ENCODE measurements around the gene ZFYVE27.

Gene ZFYVE27

GRCh38 chr10:97718178-97718577 is 18.8 kb upstream of the ZFYVE27 start:
- H3K9ac ChIP-seq (ENCODE audit: low read length): no peak overlapping the region
- H3K4me1 ChIP-seq (ENCODE audit: insufficient read depth, low read length): peaks cover 52% of the 10 kb centered on the region
- H3K36me3 ChIP-seq (ENCODE audit: insufficient read depth, low read length): peaks cover 48% of the 10 kb centered on the region
- H3K9me3 ChIP-seq (ENCODE audit: low read length): no peaks in the 10 kb centered on the region
- no peaks in the 10 kb centered on the region for H3K27me3 ChIP-seq (ENCODE audit: control insufficient read depth in 1 of 2, insufficient read depth in 2 of 2, low read length in 2 of 2)
- H3K4me3 ChIP-seq (ENCODE audit: low read depth in 1 of 2, low read length in 2 of 2): peak overlapping the region in 1 of 2 donors; percentile 6
- H3K27ac ChIP-seq (ENCODE audit: low read depth, low read length): peak overlapping the region; percentile 19

DNA sequence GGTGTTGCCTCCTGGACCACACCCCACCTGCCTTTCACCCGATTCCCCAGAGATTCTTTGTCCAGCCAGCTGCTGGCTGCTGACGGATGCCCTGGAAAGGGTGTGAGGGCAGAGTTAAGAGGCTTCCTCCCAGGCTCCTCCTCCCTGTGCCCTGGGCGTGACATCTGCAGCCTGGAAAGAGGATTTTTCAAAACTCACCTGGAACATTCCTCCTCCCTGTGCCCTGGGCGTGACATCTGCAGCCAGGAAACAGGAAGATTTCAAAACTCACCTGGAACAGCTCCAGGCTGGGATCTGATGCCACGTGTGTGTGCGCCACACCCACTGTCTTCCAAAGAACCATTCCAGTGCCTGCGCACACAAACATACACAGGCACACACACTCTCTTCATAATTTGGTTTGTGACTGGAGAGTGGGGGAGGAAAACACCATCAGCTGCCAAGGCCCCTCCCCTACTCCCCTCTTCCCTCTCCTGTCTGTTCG is 18.2 kb upstream of the ZFYVE27 start:
- Histone ChIP-seq H3K4me1 (ENCODE audit: insufficient read depth, low read length) (peaks cover 51% of the 10 kb centered on the region), H3K4me3 (ENCODE audit: low read depth in 1 of 2, low read length in 2 of 2) (peak overlapping the region in 1 of 2 donors; percentile 6), H3K9me3 (ENCODE audit: low read length) (no peaks in the 10 kb centered on the region), H3K27ac (ENCODE audit: low read depth, low read length) (peak overlapping the region; percentile 19), H3K36me3 (ENCODE audit: insufficient read depth, low read length) (peaks cover 48% of the 10 kb centered on the region), H3K27me3 (ENCODE audit: control insufficient read depth in 1 of 2, insufficient read depth in 2 of 2, low read length in 2 of 2) (no peaks in the 10 kb centered on the region), H3K9ac (ENCODE audit: low read length) (no peak overlapping the region)

- H3K9ac ChIP-seq (ENCODE audit: low read length): no peak overlapping the region
- H3K27ac ChIP-seq (ENCODE audit: low read depth, low read length): peak overlapping the region; percentile 56
- H3K36me3 ChIP-seq (ENCODE audit: insufficient read depth, low read length): peaks cover 48% of the 10 kb centered on the region
- H3K4me3 ChIP-seq (ENCODE audit: low read depth in 1 of 2, low read length in 2 of 2): no peak overlapping the region
- no peaks in the 10 kb centered on the region for H3K27me3 ChIP-seq (ENCODE audit: control insufficient read depth in 1 of 2, insufficient read depth in 2 of 2, low read length in 2 of 2)
- no peaks in the 10 kb centered on the region for H3K9me3 ChIP-seq (ENCODE audit: low read length)
- peaks cover 51% of the 10 kb centered on the region for H3K4me1 ChIP-seq (ENCODE audit: insufficient read depth, low read length)
Measured at GRCh38 chr10:97719602-97720001, 17.3 kb upstream of the ZFYVE27 start.

DNA sequence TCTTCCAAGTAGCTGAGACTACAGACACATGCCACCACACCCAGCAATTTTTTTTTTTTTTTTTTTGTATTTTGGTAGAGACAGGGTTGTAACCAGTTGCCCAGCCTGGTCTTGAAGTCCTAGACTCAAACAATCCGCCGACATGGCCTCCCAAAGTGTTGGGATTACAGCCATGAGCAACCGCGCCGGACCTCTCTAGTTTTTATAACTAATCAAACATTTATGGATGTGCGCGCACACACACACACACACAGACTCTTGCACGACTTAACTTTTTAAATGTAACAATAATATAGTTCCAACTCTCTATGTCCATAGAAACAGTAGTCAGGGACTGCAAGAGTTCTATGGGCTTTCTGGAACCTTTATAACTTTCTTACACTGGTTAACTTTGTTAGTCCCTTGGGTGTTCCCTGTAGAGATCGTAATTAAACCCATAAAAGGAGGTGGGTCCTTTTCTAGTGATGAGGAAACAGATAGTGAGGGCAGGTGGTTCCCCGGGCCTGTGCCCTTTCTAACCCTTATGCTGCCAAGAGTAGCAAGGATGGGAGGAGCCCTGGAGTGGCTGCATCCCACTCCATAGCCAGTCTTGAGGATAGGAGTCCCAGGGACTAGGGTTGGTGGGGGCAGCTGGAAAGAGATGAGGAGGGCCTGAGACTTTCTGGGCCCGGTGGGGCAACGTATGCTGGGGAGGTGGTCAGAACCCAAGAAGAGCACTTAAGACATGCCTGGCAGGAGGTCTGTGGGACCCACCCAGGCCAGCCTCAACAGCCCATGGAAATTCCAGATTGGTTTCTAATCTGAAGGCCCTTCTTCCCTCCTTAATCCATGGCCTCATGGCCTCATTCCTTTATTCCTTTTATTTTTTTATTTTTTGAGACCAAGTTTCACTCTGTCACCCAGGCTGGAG is 14.8 kb upstream of the ZFYVE27 start:
- Histone ChIP-seq H3K27me3 (ENCODE audit: control insufficient read depth in 1 of 2, insufficient read depth in 2 of 2, low read length in 2 of 2) (no peaks in the 10 kb centered on the region), H3K27ac (ENCODE audit: low read depth, low read length) (no peak overlapping the region), H3K4me3 (ENCODE audit: low read depth in 1 of 2, low read length in 2 of 2) (no peak overlapping the region), H3K36me3 (ENCODE audit: insufficient read depth, low read length) (peaks cover 33% of the 10 kb centered on the region), H3K9me3 (ENCODE audit: low read length) (no peaks in the 10 kb centered on the region), H3K9ac (ENCODE audit: low read length) (no peak overlapping the region), H3K4me1 (ENCODE audit: insufficient read depth, low read length) (peaks cover 36% of the 10 kb centered on the region)

GRCh38 chr10:97723001-97723400 is 13.9 kb upstream of the ZFYVE27 start:
- Histone ChIP-seq H3K27ac (ENCODE audit: low read depth, low read length) (no peak overlapping the region), H3K36me3 (ENCODE audit: insufficient read depth, low read length) (peaks cover 24% of the 10 kb centered on the region), H3K4me1 (ENCODE audit: insufficient read depth, low read length) (peaks cover 28% of the 10 kb centered on the region), H3K27me3 (ENCODE audit: control insufficient read depth in 1 of 2, insufficient read depth in 2 of 2, low read length in 2 of 2) (no peaks in the 10 kb centered on the region), H3K9me3 (ENCODE audit: low read length) (no peaks in the 10 kb centered on the region), H3K9ac (ENCODE audit: low read length) (no peak overlapping the region), H3K4me3 (ENCODE audit: low read depth in 1 of 2, low read length in 2 of 2) (no peak overlapping the region)

DNA sequence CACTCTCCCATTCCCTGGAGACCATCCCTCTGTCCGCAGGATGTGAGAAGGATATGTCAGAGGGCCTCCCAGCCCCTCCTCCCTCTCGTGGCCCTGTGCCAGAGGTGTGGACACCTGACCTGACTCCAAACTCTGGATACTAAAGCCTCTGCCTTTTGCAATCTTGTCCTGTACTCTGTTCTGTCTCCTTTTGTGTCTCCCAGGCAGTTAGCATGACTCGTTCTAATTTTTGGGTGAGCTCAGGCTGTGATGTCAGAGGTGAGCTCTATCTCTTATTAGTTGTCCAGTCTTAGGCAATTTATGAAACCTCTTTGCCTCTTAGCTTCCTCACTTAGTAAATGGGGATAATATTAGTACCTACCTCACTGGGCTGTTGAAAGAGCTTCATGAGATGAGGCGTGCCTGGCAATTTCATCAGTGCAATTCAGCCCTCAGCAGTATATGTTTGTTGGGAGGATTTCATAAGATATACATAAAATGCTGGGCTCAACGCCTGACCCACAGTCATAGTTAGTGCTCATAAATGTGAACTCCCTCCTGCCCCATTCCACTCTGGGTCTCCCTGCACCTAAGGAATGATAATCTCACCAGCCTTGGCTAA is 12.5 kb upstream of the ZFYVE27 start:
- Histone ChIP-seq H3K4me1 (ENCODE audit: insufficient read depth, low read length) (peaks cover 13% of the 10 kb centered on the region), H3K27me3 (ENCODE audit: control insufficient read depth in 1 of 2, insufficient read depth in 2 of 2, low read length in 2 of 2) (no peaks in the 10 kb centered on the region), H3K9me3 (ENCODE audit: low read length) (no peaks in the 10 kb centered on the region), H3K27ac (ENCODE audit: low read depth, low read length) (no peak overlapping the region), H3K4me3 (ENCODE audit: low read depth in 1 of 2, low read length in 2 of 2) (no peak overlapping the region), H3K36me3 (ENCODE audit: insufficient read depth, low read length) (peaks cover 9% of the 10 kb centered on the region), H3K9ac (ENCODE audit: low read length) (no peak overlapping the region)

- Histone ChIP-seq H3K36me3 (ENCODE audit: insufficient read depth, low read length) (peaks cover 7% of the 10 kb centered on the region), H3K4me1 (ENCODE audit: insufficient read depth, low read length) (peaks cover 10% of the 10 kb centered on the region), H3K9me3 (ENCODE audit: low read length) (no peaks in the 10 kb centered on the region), H3K27me3 (ENCODE audit: control insufficient read depth in 1 of 2, insufficient read depth in 2 of 2, low read length in 2 of 2) (no peaks in the 10 kb centered on the region), H3K9ac (ENCODE audit: low read length) (no peak overlapping the region), H3K27ac (ENCODE audit: low read depth, low read length) (peak overlapping the region; percentile 65), H3K4me3 (ENCODE audit: low read depth in 1 of 2, low read length in 2 of 2) (no peak overlapping the region)
Measured at GRCh38 chr10:97726636-97727178, 10.2 kb upstream of the ZFYVE27 start.

- Histone ChIP-seq H3K4me3 (ENCODE audit: low read depth in 1 of 2, low read length in 2 of 2) (no peak overlapping the region), H3K9ac (ENCODE audit: low read length) (no peak overlapping the region)
Measured at GRCh38 chr10:97729014-97729413, 7.9 kb upstream of the ZFYVE27 start.

GRCh38 chr10:97731346-97732051 is 5.4 kb upstream of the ZFYVE27 start:
- Histone ChIP-seq H3K9ac (ENCODE audit: low read length) (no peak overlapping the region), H3K36me3 (ENCODE audit: insufficient read depth, low read length) (no peaks in the 10 kb centered on the region)

More at GRCh38 chr10:97729014-97729413, 7.9 kb upstream of the ZFYVE27 start:
- Histone ChIP-seq H3K9me3 (ENCODE audit: low read length) (no peaks in the 10 kb centered on the region), H3K27ac (ENCODE audit: low read depth, low read length) (no peak overlapping the region), H3K27me3 (ENCODE audit: control insufficient read depth in 1 of 2, insufficient read depth in 2 of 2, low read length in 2 of 2) (no peaks in the 10 kb centered on the region), H3K36me3 (ENCODE audit: insufficient read depth, low read length) (no peaks in the 10 kb centered on the region), H3K4me1 (ENCODE audit: insufficient read depth, low read length) (peaks cover 10% of the 10 kb centered on the region)

GRCh38 chr10:97732052-97732359 is 4.9 kb upstream of the ZFYVE27 start:
- Histone ChIP-seq H3K9me3 (ENCODE audit: low read length) (no peaks in the 10 kb centered on the region), H3K36me3 (ENCODE audit: insufficient read depth, low read length) (no peaks in the 10 kb centered on the region), H3K27me3 (ENCODE audit: control insufficient read depth in 1 of 2, insufficient read depth in 2 of 2, low read length in 2 of 2) (no peaks in the 10 kb centered on the region), H3K4me1 (ENCODE audit: insufficient read depth, low read length) (peaks cover 5% of the 10 kb centered on the region), H3K4me3 (ENCODE audit: low read depth in 1 of 2, low read length in 2 of 2) (no peak overlapping the region), H3K27ac (ENCODE audit: low read depth, low read length) (no peak overlapping the region), H3K9ac (ENCODE audit: low read length) (no peak overlapping the region)

More at GRCh38 chr10:97731346-97732051, 5.4 kb upstream of the ZFYVE27 start:
- H3K27me3 ChIP-seq (ENCODE audit: control insufficient read depth in 1 of 2, insufficient read depth in 2 of 2, low read length in 2 of 2): no peaks in the 10 kb centered on the region
- H3K9me3 ChIP-seq (ENCODE audit: low read length): no peaks in the 10 kb centered on the region
- H3K4me1 ChIP-seq (ENCODE audit: insufficient read depth, low read length): peaks cover 8% of the 10 kb centered on the region
- H3K4me3 ChIP-seq (ENCODE audit: low read depth in 1 of 2, low read length in 2 of 2): no peak overlapping the region
- no peak overlapping the region for H3K27ac ChIP-seq (ENCODE audit: low read depth, low read length)

GRCh38 chr10:97733256-97733655 is 3.7 kb upstream of the ZFYVE27 start:
- peaks cover 10% of the 10 kb centered on the region for H3K4me1 ChIP-seq (ENCODE audit: insufficient read depth, low read length)
- H3K27me3 ChIP-seq (ENCODE audit: control insufficient read depth in 1 of 2, insufficient read depth in 2 of 2, low read length in 2 of 2): no peaks in the 10 kb centered on the region

More at GRCh38 chr10:97733256-97733655, 3.7 kb upstream of the ZFYVE27 start:
- Histone ChIP-seq H3K4me3 (ENCODE audit: low read depth in 1 of 2, low read length in 2 of 2) (no peak overlapping the region), H3K27ac (ENCODE audit: low read depth, low read length) (no peak overlapping the region), H3K9me3 (ENCODE audit: low read length) (no peaks in the 10 kb centered on the region), H3K36me3 (ENCODE audit: insufficient read depth, low read length) (no peaks in the 10 kb centered on the region), H3K9ac (ENCODE audit: low read length) (no peak overlapping the region)

Measured in muscle layer of colon (tissue), 2 donors.